Activated CD8-positive, alpha-beta T cell treated with anti-CD3 and anti-CD28 coated beads, Interleukin-2, amount 10 ng/mL, durations not matched to agents 7 days and 5 days (primary cell): ENCODE measurements around the gene ZNF17. TPM values are rescaled to one million over a fixed set of nuclear protein-coding genes. Genes with fewer than 3 reads are reported as not detected.

Source experiments
- ATAC-seq: fragments of 150-1000 bp; cut with Tn5 transposase; one replicate; pipeline ENCODE4 v1.10.0; 2021; ENCODE audit warnings: moderate library complexity
- CTCF ChIA-PET: fragments of 350-600 bp; sonication (Branson Sonifier 250); formaldehyde crosslinking; loops from one replicate; lab custom pipeline; 2021; ENCODE audit warnings: antibody characterized with exemption; lab: Charles Lee
- POLR2A ChIA-PET: fragments of 350-600 bp; sonication (Branson Sonifier 250); formaldehyde crosslinking; loops from one replicate; lab custom pipeline; 2021; ENCODE audit warnings: antibody characterized with exemption; lab: Charles Lee
- DNase-seq: peaks from one replicate; pipeline ENCODE4 v3.0.0-alpha.2; 2020
- H3K27ac Mint-ChIP-seq: one replicate; pipeline ENCODE4 v1.8.0; 2021; ENCODE audit warnings: mild to moderate bottlenecking, mixed read lengths
- H3K27me3 Mint-ChIP-seq: one replicate; pipeline ENCODE4 v1.8.0; 2021; ENCODE audit warnings: low read depth, mixed read lengths
- H3K36me3 Mint-ChIP-seq: one replicate; pipeline ENCODE4 v1.8.0; 2021; ENCODE audit warnings: low read depth, mixed read lengths
- H3K4me1 Mint-ChIP-seq: one replicate; pipeline ENCODE4 v1.8.0; 2021; ENCODE audit warnings: low read depth, mixed read lengths
- H3K4me3 Mint-ChIP-seq: one replicate; pipeline ENCODE4 v1.8.0; 2021; ENCODE audit warnings: mild to moderate bottlenecking, mixed read lengths
- H3K9me3 Mint-ChIP-seq: one replicate; pipeline ENCODE4 v1.8.0; 2022; ENCODE audit warnings: mixed read lengths; ENCODE audit not compliant: insufficient read depth
- total RNA-seq, 2 experiments: library from RNA; stranded (reverse); gene quantifications; one replicate each; pipeline ENCODE4 v1.2.3, GENCODE V29; 2021

ZNF17 gene
- total RNA-seq, 2 experiments from 2014 or later: 11.6 to 12.2 TPM

- no peak for DNase-seq
- POLR2A ChIA-PET: no interaction called here
- peaks cover 13% of the 10 kb centered on the region for H3K36me3 Mint-ChIP-seq
- no peak for ATAC-seq
- no peak overlapping the region for H3K4me3 Mint-ChIP-seq
- no peaks in the 10 kb centered on the region for H3K27me3 Mint-ChIP-seq
- H3K4me1 Mint-ChIP-seq: no peaks in the 10 kb centered on the region
- CTCF ChIA-PET: no interaction called here
- no peak overlapping the region for H3K27ac Mint-ChIP-seq
- peaks cover 42% of the 10 kb centered on the region for H3K9me3 Mint-ChIP-seq
Observed at GRCh38 chr19:57382806-57383488, 28.0 kb upstream of the ZNF17 start.

GRCh38 chr19:57389194-57389729, 21.7 kb upstream of the ZNF17 start:
- ChIA-PET POLR2A (interaction anchor here (0.6 to 1.7 kb wide), 7 partner anchors 13 to 1078 kb away, joined by 3 to 10 read pairs (median 4); partner anchors contain the start of genes TRAPPC2B, ZFP28, ZNF304 and ZNF547), CTCF (interaction anchor here (0.7 to 1.8 kb wide), 3 partner anchors 21 to 155 kb away, joined by 3 to 6 read pairs (median 3); partner anchors contain the start of genes TRAPPC2B, ZNF17 and ZNF547)
- peaks cover 42% of the 10 kb centered on the region for H3K9me3 Mint-ChIP-seq
- H3K4me3 Mint-ChIP-seq: peak overlapping the region; percentile 89
- peaks cover 41% of the 10 kb centered on the region for H3K36me3 Mint-ChIP-seq
- ATAC-seq (no peak), DNase-seq (no peak)
- peaks cover 39% of the 10 kb centered on the region for H3K4me1 Mint-ChIP-seq
- H3K27ac Mint-ChIP-seq: peak overlapping the region; percentile 95
- no peaks in the 10 kb centered on the region for H3K27me3 Mint-ChIP-seq

GRCh38 chr19:57389730-57390598, 21.0 kb upstream of the ZNF17 start, which contains the start of gene ZNF548:
ZNF548 (plus strand) TSS chr19:57389854; CDS start chr19:57390100, 246 bp downstream.
- ATAC-seq (peak; percentile 99), DNase-seq (peak; percentile 98)
- Mint-ChIP-seq H3K4me1 (peaks cover 44% of the 10 kb centered on the region), H3K4me3 (peak within 1 kb of the TSS; percentile 89), H3K27me3 (no peaks in the 10 kb centered on the region), H3K9me3 (peaks cover 41% of the 10 kb centered on the region), H3K36me3 (peaks cover 48% of the 10 kb centered on the region), H3K27ac (peak within 1 kb of the TSS; percentile 95)
- POLR2A ChIA-PET: interaction anchor here (0.6 to 1.7 kb wide), 7 partner anchors 13 to 1078 kb away, joined by 3 to 10 read pairs (median 4); partner anchors contain the start of genes TRAPPC2B, ZFP28, ZNF304 and ZNF547
- CTCF ChIA-PET: interaction anchor here (0.7 to 1.8 kb wide), 3 partner anchors 20 to 154 kb away, joined by 3 to 6 read pairs (median 3); partner anchors contain the start of genes TRAPPC2B, ZNF17 and ZNF547

GRCh38 chr19:57395710-57396109, 15.3 kb upstream of the ZNF17 start:
- POLR2A ChIA-PET: no interaction called here
- Mint-ChIP-seq H3K4me1 (peaks cover 29% of the 10 kb centered on the region), H3K9me3 (peaks cover 38% of the 10 kb centered on the region), H3K4me3 (no peak overlapping the region), H3K36me3 (peaks cover 87% of the 10 kb centered on the region), H3K27ac (no peak overlapping the region), H3K27me3 (no peaks in the 10 kb centered on the region)
- ATAC-seq (no peak), DNase-seq (no peak)
- CTCF ChIA-PET: no interaction called here

GRCh38 chr19:57398868-57399267, 12.1 kb upstream of the ZNF17 start:
- no peak overlapping the region for H3K27ac Mint-ChIP-seq
- no peaks in the 10 kb centered on the region for H3K27me3 Mint-ChIP-seq
- H3K4me1 Mint-ChIP-seq: peaks cover 9% of the 10 kb centered on the region
- ChIA-PET POLR2A (interaction anchor here (1.0 kb wide), 1 partner anchor 20 kb away, joined by 3 read pairs; no protein-coding TSS in a partner anchor), CTCF (no interaction called here)
- no peak overlapping the region for H3K4me3 Mint-ChIP-seq
- H3K9me3 Mint-ChIP-seq: peaks cover 33% of the 10 kb centered on the region
- ATAC-seq: no peak
- DNase-seq: no peak
- H3K36me3 Mint-ChIP-seq: peaks cover 82% of the 10 kb centered on the region

GRCh38 chr19:57403737-57404563, 7.0 kb upstream of the ZNF17 start:
- peaks cover 11% of the 10 kb centered on the region for H3K9me3 Mint-ChIP-seq
- no peak overlapping the region for H3K4me3 Mint-ChIP-seq
- H3K4me1 Mint-ChIP-seq: peaks cover 5% of the 10 kb centered on the region
- ATAC-seq: no peak
- H3K36me3 Mint-ChIP-seq: peaks cover 31% of the 10 kb centered on the region
- no peak overlapping the region for H3K27ac Mint-ChIP-seq
- no peak for DNase-seq
- POLR2A ChIA-PET: no interaction called here
- no peaks in the 10 kb centered on the region for H3K27me3 Mint-ChIP-seq
- CTCF ChIA-PET: no interaction called here

- POLR2A ChIA-PET: no interaction called here
- no peak overlapping the region for H3K27ac Mint-ChIP-seq
Observed at GRCh38 chr19:57406516-57407123, 4.3 kb upstream of the ZNF17 start.

GRCh38 chr19:57419439-57419838, 8.5 kb downstream of the ZNF17 start:
- no peak overlapping the region for H3K27ac Mint-ChIP-seq
- ChIA-PET CTCF (no interaction called here), POLR2A (interaction anchor here (1.0 kb wide), 1 partner anchor 21 kb away, joined by 3 read pairs; no protein-coding TSS in a partner anchor)
- no peak for ATAC-seq
- H3K27me3 Mint-ChIP-seq: no peaks in the 10 kb centered on the region
- H3K4me3 Mint-ChIP-seq: no peak overlapping the region
- no peak for DNase-seq
- H3K9me3 Mint-ChIP-seq: peaks cover 20% of the 10 kb centered on the region
- H3K4me1 Mint-ChIP-seq: no peaks in the 10 kb centered on the region
- peaks cover 73% of the 10 kb centered on the region for H3K36me3 Mint-ChIP-seq

More at GRCh38 chr19:57406516-57407123, 4.3 kb upstream of the ZNF17 start:
- CTCF ChIA-PET: interaction anchor here (0.9 to 1.4 kb wide), 4 partner anchors 16 to 749 kb away, joined by 3 to 4 read pairs (median 3); no protein-coding TSS in a partner anchor
- no peak for ATAC-seq
- Mint-ChIP-seq H3K4me3 (no peak overlapping the region), H3K4me1 (peaks cover 13% of the 10 kb centered on the region), H3K9me3 (peaks cover 3% of the 10 kb centered on the region), H3K27me3 (no peaks in the 10 kb centered on the region), H3K36me3 (peaks cover 15% of the 10 kb centered on the region)
- peak; percentile 77 for DNase-seq

GRCh38 chr19:57421037-57421436, 10.1 kb downstream of the ZNF17 start:
- POLR2A ChIA-PET: no interaction called here
- H3K9me3 Mint-ChIP-seq: peaks cover 16% of the 10 kb centered on the region

GRCh38 chr19:57434386-57435061, 23.6 kb downstream of the ZNF17 start:
- ATAC-seq (peak; percentile 4), DNase-seq (no peak)
- peak overlapping the region; percentile 94 for H3K27ac Mint-ChIP-seq
- peaks cover 29% of the 10 kb centered on the region for H3K9me3 Mint-ChIP-seq
- ChIA-PET POLR2A (interaction anchor here (0.6 to 1.4 kb wide), 3 partner anchors 42 to 659 kb away, joined by 3 to 4 read pairs (median 4); partner anchors contain the start of gene ZNF772), CTCF (no interaction called here)
- H3K36me3 Mint-ChIP-seq: peaks cover 50% of the 10 kb centered on the region
- no peaks in the 10 kb centered on the region for H3K27me3 Mint-ChIP-seq
- H3K4me1 Mint-ChIP-seq: peaks cover 23% of the 10 kb centered on the region
- H3K4me3 Mint-ChIP-seq: peak overlapping the region; percentile 94

More at GRCh38 chr19:57421037-57421436, 10.1 kb downstream of the ZNF17 start:
- no peak for ATAC-seq
- CTCF ChIA-PET: no interaction called here
- no peak overlapping the region for H3K27ac Mint-ChIP-seq
- H3K4me1 Mint-ChIP-seq: no peaks in the 10 kb centered on the region
- peaks cover 59% of the 10 kb centered on the region for H3K36me3 Mint-ChIP-seq
- H3K27me3 Mint-ChIP-seq: no peaks in the 10 kb centered on the region
- no peak overlapping the region for H3K4me3 Mint-ChIP-seq
- no peak for DNase-seq
